BJ (cell line): ENCODE results near the gene ASB13. TPM values are rescaled to one million over a fixed set of nuclear protein-coding genes. Genes with fewer than 3 reads are reported as not detected.

Source experiments
- CTCF ChIA-PET: fragments of 350-600 bp; formaldehyde crosslinking; extraction: SDS; loops from one replicate; lab custom pipeline; 2021; ENCODE audit warnings: antibody characterized with exemption, inconsistent platforms; lab: Yijun Ruan, JAX
- POLR2A ChIA-PET: fragments of 300-600 bp; sonication (Branson Sonifier 250); formaldehyde crosslinking; extraction: SDS; loops from one replicate; lab custom pipeline; 2021; ENCODE audit warnings: antibody characterized with exemption; lab: Charles Lee
- DNase-seq: peaks from one replicate; pipeline ENCODE4 v3.0.0-alpha.2; 2011; ENCODE audit warnings: low read depth
- H3K27me3 ChIP-seq: 2 replicates; pipeline ENCODE4 v1.6.0; 2011; ENCODE audit warnings: low read length; ENCODE audit not compliant: control insufficient read depth, insufficient read depth
- H3K36me3 ChIP-seq: 2 replicates; pipeline ENCODE4 v1.5.1; 2011; ENCODE audit warnings: low read length; ENCODE audit not compliant: control insufficient read depth, insufficient read depth
- H3K4me3 ChIP-seq: 2 replicates; pipeline ENCODE4 v1.5.1; 2011; ENCODE audit warnings: low read depth, mild to moderate bottlenecking, control low read depth, low read length
- polyA plus RNA-seq: library from polyadenylated mRNA; depleted of rRNA; stranded (reverse); fragments of >200 nt; gene quantifications from 2 replicates; pipeline ENCODE4 v1.2.3, GENCODE V29; 2011
- TF ChIP-seq, protein P1 (sequence below): IDR thresholded peaks from 2 replicates; pipeline ENCODE4 v1.5.1; 2011; ENCODE audit warnings: low read depth, mild to moderate bottlenecking, control low read depth, inconsistent platforms, low read length, moderate library complexity; ENCODE audit not compliant: insufficient read depth

The ASB13 gene
- polyA plus RNA-seq, 1 experiment: 8.6 TPM

- no peak for DNase-seq
- POLR2A ChIA-PET: no interaction called here
- Histone ChIP-seq H3K27me3 (no peaks in the 10 kb centered on the region), H3K36me3 (no peaks in the 10 kb centered on the region), H3K4me3 (no peak overlapping the region)
- CTCF ChIA-PET: interaction anchor here (1.7 kb wide), 1 partner anchor 19 kb away, joined by 4 read pairs; no protein-coding TSS in a partner anchor
- TF ChIP-seq, protein P1, sequence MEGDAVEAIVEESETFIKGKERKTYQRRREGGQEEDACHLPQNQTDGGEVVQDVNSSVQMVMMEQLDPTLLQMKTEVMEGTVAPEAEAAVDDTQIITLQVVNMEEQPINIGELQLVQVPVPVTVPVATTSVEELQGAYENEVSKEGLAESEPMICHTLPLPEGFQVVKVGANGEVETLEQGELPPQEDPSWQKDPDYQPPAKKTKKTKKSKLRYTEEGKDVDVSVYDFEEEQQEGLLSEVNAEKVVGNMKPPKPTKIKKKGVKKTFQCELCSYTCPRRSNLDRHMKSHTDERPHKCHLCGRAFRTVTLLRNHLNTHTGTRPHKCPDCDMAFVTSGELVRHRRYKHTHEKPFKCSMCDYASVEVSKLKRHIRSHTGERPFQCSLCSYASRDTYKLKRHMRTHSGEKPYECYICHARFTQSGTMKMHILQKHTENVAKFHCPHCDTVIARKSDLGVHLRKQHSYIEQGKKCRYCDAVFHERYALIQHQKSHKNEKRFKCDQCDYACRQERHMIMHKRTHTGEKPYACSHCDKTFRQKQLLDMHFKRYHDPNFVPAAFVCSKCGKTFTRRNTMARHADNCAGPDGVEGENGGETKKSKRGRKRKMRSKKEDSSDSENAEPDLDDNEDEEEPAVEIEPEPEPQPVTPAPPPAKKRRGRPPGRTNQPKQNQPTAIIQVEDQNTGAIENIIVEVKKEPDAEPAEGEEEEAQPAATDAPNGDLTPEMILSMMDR: no peak
Measured at GRCh38 chr10:5603848-5604170, 62.6 kb downstream of the ASB13 start.

GRCh38 chr10:5603091-5603847 is 63.1 kb downstream of the ASB13 start:
- ChIA-PET POLR2A (no interaction called here), CTCF (interaction anchor here (0.9 to 1.7 kb wide), 2 partner anchors 20 to 27 kb away, joined by 3 to 4 read pairs; no protein-coding TSS in a partner anchor)

GRCh38 chr10:5601826-5602495 is 64.4 kb downstream of the ASB13 start:
- Histone ChIP-seq H3K27me3 (no peaks in the 10 kb centered on the region), H3K36me3 (no peaks in the 10 kb centered on the region), H3K4me3 (no peak overlapping the region)
- no peak for DNase-seq
- CTCF ChIA-PET: interaction anchor here (0.5 to 1.2 kb wide), 3 partner anchors 133 to 227 kb away, joined by 3 read pairs; no protein-coding TSS in a partner anchor
- TF ChIP-seq, protein P1: no peak
- POLR2A ChIA-PET: no interaction called here

More at GRCh38 chr10:5603091-5603847, 63.1 kb downstream of the ASB13 start:
- Histone ChIP-seq H3K36me3 (no peaks in the 10 kb centered on the region), H3K4me3 (no peak overlapping the region), H3K27me3 (no peaks in the 10 kb centered on the region)
- TF ChIP-seq, protein P1: no peak
- DNase-seq: no peak

DNA sequence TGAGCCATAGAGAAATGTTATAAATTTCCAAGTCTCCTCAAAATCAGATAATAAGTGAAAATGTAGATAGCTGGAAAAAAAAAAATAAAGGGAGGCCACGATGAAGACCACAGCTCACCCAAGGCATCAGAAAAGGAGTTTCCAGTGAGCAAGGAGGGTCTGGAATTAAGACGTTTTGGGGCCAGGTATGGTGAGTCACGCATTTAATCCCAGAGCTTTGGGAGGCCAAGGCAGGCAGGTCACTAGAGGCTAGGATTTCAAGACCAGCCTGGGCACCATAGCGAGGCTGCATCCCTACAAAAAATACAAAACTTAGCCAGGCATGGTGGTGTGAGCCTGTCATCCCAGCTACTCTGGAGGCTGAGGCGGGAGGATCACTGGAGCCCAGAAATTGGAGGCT is 65.5 kb downstream of the ASB13 start:
- TF ChIP-seq, protein P1: no peak

More for the DNA sequence above, 65.5 kb downstream of the ASB13 start:
- CTCF ChIA-PET: no interaction called here
- DNase-seq: no peak
- no peaks in the 10 kb centered on the region for H3K27me3 ChIP-seq
- H3K36me3 ChIP-seq: no peaks in the 10 kb centered on the region
- POLR2A ChIA-PET: no interaction called here
- no peak overlapping the region for H3K4me3 ChIP-seq
